Endothelial cell of umbilical vein (primary cell): ENCODE results near the gene ANKRD35. TPM values are rescaled to one million over a fixed set of nuclear protein-coding genes. Genes with fewer than 3 reads are reported as not detected.
A peak's percentile ranks its signal among the peaks of the same experiment; 100 is the strongest.

ENCODE experiments used
- BruUV-seq: library from RNA; stranded (reverse); fragments of 400-500 nt; replicated peaks from 2 replicates; lab custom pipeline; 2021; lab: Mats Ljungman, UMichigan
- CTCF ChIA-PET: fragments of 300-600, 350-600 bp; sonication (Branson Sonifier 250); formaldehyde crosslinking; loops from one replicate; lab custom pipeline; 2021; ENCODE audit warnings: antibody characterized with exemption, inconsistent platforms; lab: Charles Lee
- POLR2A ChIA-PET: fragments of 300-600, 350-600 bp; sonication (Branson Sonifier 250); formaldehyde crosslinking; loops from one replicate; lab custom pipeline; 2021; ENCODE audit warnings: antibody characterized with exemption, inconsistent platforms; lab: Charles Lee
- DNase-seq: peaks from one replicate; pipeline ENCODE4 v3.0.0-alpha.2; 2011; ENCODE audit warnings: low read depth, low spot score
- FAIRE-seq: peaks from 2 replicates; lab custom pipeline; 2011; peaks lifted over from hg19 to GRCh38; lab: Jason Lieb, UNC
- H2AFZ ChIP-seq: 2 replicates; pipeline ENCODE4 v1.6.0; 2012; ENCODE audit warnings: low read depth, low read length, control low read depth, inconsistent platforms
- H3K27ac ChIP-seq: 2 replicates; pipeline ENCODE4 v1.5.1; 2011; ENCODE audit warnings: low read depth, mild to moderate bottlenecking, control low read depth, low read length, moderate library complexity; ENCODE audit not compliant: insufficient read depth
- H3K27me3 ChIP-seq, 2 experiments: 2 replicates each; pipeline versions ENCODE4 v1.6.0 to v1.6.1; 2011; ENCODE audit warnings: low read length in 2 of 2, mixed read lengths in 1 of 2; ENCODE audit not compliant: control insufficient read depth in 2 of 2, insufficient read depth in 2 of 2
- H3K36me3 ChIP-seq, 2 experiments: 2 replicates in 1 of 2; 3 replicates in 1 of 2; pipeline ENCODE4 v1.5.1; 2011; ENCODE audit warnings: low read length in 2 of 2, mild to moderate bottlenecking in 1 of 2, moderate library complexity in 1 of 2; ENCODE audit not compliant: control insufficient read depth in 2 of 2, insufficient read depth in 2 of 2; ENCODE audit errors: extremely low read depth in 1 of 2
- H3K4me1 ChIP-seq: 3 replicates; pipeline ENCODE4 v1.5.1; 2011; ENCODE audit warnings: mild to moderate bottlenecking, low read length; ENCODE audit not compliant: control insufficient read depth, insufficient read depth; ENCODE audit errors: extremely low read depth
- H3K4me2 ChIP-seq: 2 replicates; pipeline ENCODE4 v1.6.1; 2011; ENCODE audit warnings: low read length, control low read depth, mixed read lengths; ENCODE audit not compliant: insufficient read depth
- H3K4me3 ChIP-seq, 3 experiments: fragments of 200-600 bp in 1 of 3; sonication (generic), shearing (Covaris generic) in 1 of 3; replicated peaks in 1 of 3; 2 replicates each; pipeline ENCODE4 v1.5.1; 2011 to 2016; ENCODE audit warnings: control low read depth in 3 of 3, low read length in 3 of 3, mild to moderate bottlenecking in 2 of 3, inconsistent platforms in 1 of 3, low read depth in 1 of 3, moderate library complexity in 1 of 3; ENCODE audit not compliant: insufficient read depth in 1 of 3
- H3K79me2 ChIP-seq: 2 replicates; pipeline ENCODE4 v1.6.0; 2012; ENCODE audit warnings: low read length, inconsistent platforms; ENCODE audit not compliant: control insufficient read depth, insufficient read depth
- H3K9ac ChIP-seq: replicated peaks from 2 replicates; pipeline ENCODE3; 2011; ENCODE audit warnings: low read length, control low read depth; ENCODE audit not compliant: insufficient read depth; ENCODE audit errors: extremely low read depth
- H3K9me1 ChIP-seq: replicated peaks from 3 replicates; pipeline ENCODE4 v1.6.0; 2011; ENCODE audit warnings: mild to moderate bottlenecking, low read length; ENCODE audit not compliant: control insufficient read depth, insufficient read depth; ENCODE audit errors: extremely low read depth
- H3K9me3 ChIP-seq: replicated peaks from 2 replicates; pipeline ENCODE4 v1.5.1; 2012; ENCODE audit warnings: low read length, inconsistent platforms; ENCODE audit not compliant: control insufficient read depth, insufficient read depth
- H4K20me1 ChIP-seq: replicated peaks from 2 replicates; pipeline ENCODE3; 2011; ENCODE audit warnings: mild to moderate bottlenecking, low read length; ENCODE audit not compliant: control insufficient read depth, insufficient read depth; ENCODE audit errors: extremely low read depth
- EZH2 ChIP-seq: IDR thresholded peaks from 2 replicates; pipeline ENCODE4 v1.6.1; 2012; ENCODE audit warnings: borderline replicate concordance, low read depth, mild to moderate bottlenecking, moderate library complexity, low read length, inconsistent platforms; ENCODE audit not compliant: severe bottlenecking
- FOS ChIP-seq: IDR thresholded peaks from 2 replicates; pipeline ENCODE4 v1.6.1; 2011; ENCODE audit warnings: mild to moderate bottlenecking, low read length, moderate library complexity, borderline replicate concordance; ENCODE audit not compliant: insufficient read depth
- GATA2 ChIP-seq: IDR thresholded peaks from 2 replicates; pipeline ENCODE4 v1.7.0; 2011; ENCODE audit warnings: low read depth, mild to moderate bottlenecking, moderate library complexity, mixed read lengths, low read length; ENCODE audit not compliant: insufficient read length, insufficient read depth
- JUN ChIP-seq: IDR thresholded peaks from 2 replicates; pipeline ENCODE4 v1.6.1; 2011; ENCODE audit warnings: borderline replicate concordance, low read depth; ENCODE audit not compliant: insufficient read length, insufficient read depth
- MYC ChIP-seq: IDR thresholded peaks from one replicate; pipeline ENCODE4 v1.6.1; 2011; ENCODE audit warnings: mild to moderate bottlenecking, low read depth, low read length
- POLR2A ChIP-seq: IDR thresholded peaks from 2 replicates; pipeline ENCODE4 v1.6.1; 2012; ENCODE audit warnings: low read depth, mild to moderate bottlenecking, control low read depth, low read length
- POLR2AphosphoS5 ChIP-seq: IDR thresholded peaks from 2 replicates; pipeline ENCODE4 v1.6.1; 2012; ENCODE audit warnings: low read depth, mild to moderate bottlenecking, control low read depth, low read length, moderate library complexity; ENCODE audit not compliant: insufficient read depth
- dilution Hi-C: fragments of 300-500 bp; cut with MboI; formaldehyde crosslinking; loops from one replicate; pipeline ENCODE4 v1.15.0; 2019; ENCODE audit warnings: low sequenced_read_pairs; ENCODE audit not compliant: extremely low pct_ligation_motif_present
- intact Hi-C: fragments of 100-400 bp; cut with micrococcal nuclease; formaldehyde crosslinking; loops from one replicate; pipeline ENCODE4 v1.10.0; 2022
- polyA plus RNA-seq, 4 experiments: library from polyadenylated mRNA; depleted of rRNA in 3 of 4; stranded (reverse) in 3 of 4; unstranded in 1 of 4; fragments of >200 nt; gene quantifications; 2 replicates each; pipeline versions ENCODE4 v1.2.1 to v1.2.3, GENCODE V29; 2011 to 2012; ENCODE audit warnings: missing spikeins in 1 of 4
- total RNA-seq: library from RNA; stranded (reverse); gene quantifications from 2 replicates; pipeline ENCODE4 v1.2.3, GENCODE V29; 2021
- TF ChIP-seq, protein P1 (sequence below), 2 donors: IDR thresholded peaks; 1 replicate in 1 of 2; 2 replicates in 1 of 2; pipeline ENCODE4 v1.5.1; 2011; ENCODE audit warnings: low read length in 2 of 2, mild to moderate bottlenecking in 2 of 2, moderate library complexity in 2 of 2, control low read depth in 1 of 2, inconsistent platforms in 1 of 2, low read depth in 1 of 2; ENCODE audit not compliant: insufficient read depth in 1 of 2; ENCODE audit errors: extremely low read depth in 1 of 2
- TF ChIP-seq, protein P2 (sequence below): IDR thresholded peaks from 2 replicates; pipeline ENCODE4 v1.6.1; 2011; ENCODE audit not compliant: insufficient read depth, insufficient read length

The ANKRD35 gene
- total and polyA plus RNA-seq, 2 donors (not counting 3 experiments of a cell fraction or from before 2014, with no cell fraction given): 0.15 to 0.20 TPM

DNA sequence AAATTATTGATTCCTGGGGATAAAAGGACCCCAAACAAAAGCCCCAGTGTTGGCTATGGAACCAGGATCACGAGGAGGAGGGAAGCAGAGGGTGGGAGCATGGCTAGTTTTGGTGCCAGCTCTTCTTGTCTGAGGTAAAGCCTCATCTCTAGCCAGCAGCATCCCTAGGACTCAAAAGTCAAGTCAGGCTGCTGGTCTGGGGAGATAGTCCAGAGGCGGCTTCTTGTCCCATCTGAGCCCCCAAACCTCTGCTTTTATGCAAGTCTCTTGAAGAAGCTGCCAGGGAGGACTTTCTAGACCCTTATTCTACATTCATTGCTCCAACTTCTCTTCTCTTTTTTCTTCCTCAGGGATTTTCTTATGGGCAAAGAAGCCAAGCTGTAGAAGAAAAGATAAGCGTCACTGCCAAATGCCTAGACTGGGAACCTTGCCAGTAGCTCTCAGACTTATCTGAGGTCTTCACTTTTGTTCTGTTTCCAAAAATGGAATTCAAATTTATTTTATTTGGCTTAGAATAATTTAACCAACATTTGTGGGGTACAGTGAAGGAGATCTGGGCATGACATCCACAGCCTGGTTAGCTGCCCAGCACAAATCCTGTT is 6.9 kb upstream of the ANKRD35 start:
- Histone ChIP-seq H3K4me3 (peak overlapping the region in 1 of 3 experiments; percentile 6), H3K79me2 (no peaks in the 10 kb centered on the region), H3K4me2 (peak overlapping the region; percentile 46), H3K36me3 (peaks cover 2 to 6% of the 10 kb centered on the region in 2 experiments), H3K4me1 (peaks cover 31% of the 10 kb centered on the region), H3K27me3 (no peaks in the 10 kb centered on the region), H3K27ac (peak overlapping the region; percentile 95), H2AFZ (no peak overlapping the region), H4K20me1 (no peaks in the 10 kb centered on the region), H3K9ac (peak overlapping the region; percentile 74), H3K9me1 (no peaks in the 10 kb centered on the region), H3K9me3 (no peaks in the 10 kb centered on the region)
- ChIA-PET POLR2A (interaction anchor here (1.1 to 3.7 kb wide), 7 partner anchors 16 to 159 kb away, joined by 3 to 28 read pairs (median 6); partner anchors contain the start of genes ITGA10, LIX1L, PEX11B and PIAS3), CTCF (interaction anchor here (1.0 to 8.9 kb wide), 31 partner anchors 9 to 144 kb away, joined by 3 to 280 read pairs (median 9); partner anchors contain the start of genes ANKRD34A, ITGA10, LIX1L and NUDT17)
- dilution Hi-C loops: no loop called here
- TF ChIP-seq POLR2A: no peak
- no peak for TF ChIP-seq JUN
- TF ChIP-seq MYC: no peak
- TF ChIP-seq EZH2: no peak
- no peak for TF ChIP-seq FOS
- TF ChIP-seq, protein P1, sequence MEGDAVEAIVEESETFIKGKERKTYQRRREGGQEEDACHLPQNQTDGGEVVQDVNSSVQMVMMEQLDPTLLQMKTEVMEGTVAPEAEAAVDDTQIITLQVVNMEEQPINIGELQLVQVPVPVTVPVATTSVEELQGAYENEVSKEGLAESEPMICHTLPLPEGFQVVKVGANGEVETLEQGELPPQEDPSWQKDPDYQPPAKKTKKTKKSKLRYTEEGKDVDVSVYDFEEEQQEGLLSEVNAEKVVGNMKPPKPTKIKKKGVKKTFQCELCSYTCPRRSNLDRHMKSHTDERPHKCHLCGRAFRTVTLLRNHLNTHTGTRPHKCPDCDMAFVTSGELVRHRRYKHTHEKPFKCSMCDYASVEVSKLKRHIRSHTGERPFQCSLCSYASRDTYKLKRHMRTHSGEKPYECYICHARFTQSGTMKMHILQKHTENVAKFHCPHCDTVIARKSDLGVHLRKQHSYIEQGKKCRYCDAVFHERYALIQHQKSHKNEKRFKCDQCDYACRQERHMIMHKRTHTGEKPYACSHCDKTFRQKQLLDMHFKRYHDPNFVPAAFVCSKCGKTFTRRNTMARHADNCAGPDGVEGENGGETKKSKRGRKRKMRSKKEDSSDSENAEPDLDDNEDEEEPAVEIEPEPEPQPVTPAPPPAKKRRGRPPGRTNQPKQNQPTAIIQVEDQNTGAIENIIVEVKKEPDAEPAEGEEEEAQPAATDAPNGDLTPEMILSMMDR (IDR thresholded peaks at IDR 0.05; ENCODE audit: extremely low read depth in 1 of 2, insufficient read depth in 1 of 2, low read depth in 1 of 2, low read length in 2 of 2): no peak
- TF ChIP-seq, protein P2, sequence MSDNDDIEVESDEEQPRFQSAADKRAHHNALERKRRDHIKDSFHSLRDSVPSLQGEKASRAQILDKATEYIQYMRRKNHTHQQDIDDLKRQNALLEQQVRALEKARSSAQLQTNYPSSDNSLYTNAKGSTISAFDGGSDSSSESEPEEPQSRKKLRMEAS: no peak
- no peak for TF ChIP-seq POLR2AphosphoS5
- no peak for TF ChIP-seq GATA2
- DNase-seq (peak; percentile 81), FAIRE-seq (no peak)
- BruUV-seq: TSS peak; percentile 89
- intact Hi-C loops: loop anchor here (2.0 to 5.0 kb wide), 2 partner anchors 35 to 48 kb away; partner anchors contain the start of genes NUDT17 and RBM8A
